ENCODE results near the gene TGOLN2.

DNA sequence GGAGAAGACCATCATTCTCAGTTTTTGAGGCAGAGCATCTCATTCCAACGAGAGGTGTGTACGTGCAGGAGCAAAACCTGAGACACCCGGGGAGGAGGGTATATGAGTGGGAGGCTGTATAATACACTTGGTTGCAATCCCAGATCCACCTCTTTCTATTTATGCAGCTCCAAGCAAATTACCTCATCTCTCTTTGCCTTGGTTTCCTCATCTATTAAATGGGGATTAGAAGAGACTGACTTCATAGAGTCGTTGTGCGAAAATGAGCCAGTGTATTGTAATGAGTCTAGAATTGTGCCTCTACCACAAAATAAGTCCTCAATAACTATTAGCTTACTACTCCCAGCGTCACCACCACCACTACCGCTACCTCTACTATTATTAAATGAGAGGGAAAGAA is 40.1 kb downstream of the TGOLN2 start:
- TF ChIP-seq, protein P1, sequence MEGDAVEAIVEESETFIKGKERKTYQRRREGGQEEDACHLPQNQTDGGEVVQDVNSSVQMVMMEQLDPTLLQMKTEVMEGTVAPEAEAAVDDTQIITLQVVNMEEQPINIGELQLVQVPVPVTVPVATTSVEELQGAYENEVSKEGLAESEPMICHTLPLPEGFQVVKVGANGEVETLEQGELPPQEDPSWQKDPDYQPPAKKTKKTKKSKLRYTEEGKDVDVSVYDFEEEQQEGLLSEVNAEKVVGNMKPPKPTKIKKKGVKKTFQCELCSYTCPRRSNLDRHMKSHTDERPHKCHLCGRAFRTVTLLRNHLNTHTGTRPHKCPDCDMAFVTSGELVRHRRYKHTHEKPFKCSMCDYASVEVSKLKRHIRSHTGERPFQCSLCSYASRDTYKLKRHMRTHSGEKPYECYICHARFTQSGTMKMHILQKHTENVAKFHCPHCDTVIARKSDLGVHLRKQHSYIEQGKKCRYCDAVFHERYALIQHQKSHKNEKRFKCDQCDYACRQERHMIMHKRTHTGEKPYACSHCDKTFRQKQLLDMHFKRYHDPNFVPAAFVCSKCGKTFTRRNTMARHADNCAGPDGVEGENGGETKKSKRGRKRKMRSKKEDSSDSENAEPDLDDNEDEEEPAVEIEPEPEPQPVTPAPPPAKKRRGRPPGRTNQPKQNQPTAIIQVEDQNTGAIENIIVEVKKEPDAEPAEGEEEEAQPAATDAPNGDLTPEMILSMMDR (IDR thresholded peaks at IDR 0.05) = no peak
- TF ChIP-seq POLR2AphosphoS5 (IDR thresholded peaks at IDR 0.05; ENCODE audit: low read depth, low read length) = no peak
- TF ChIP-seq, protein P2, sequence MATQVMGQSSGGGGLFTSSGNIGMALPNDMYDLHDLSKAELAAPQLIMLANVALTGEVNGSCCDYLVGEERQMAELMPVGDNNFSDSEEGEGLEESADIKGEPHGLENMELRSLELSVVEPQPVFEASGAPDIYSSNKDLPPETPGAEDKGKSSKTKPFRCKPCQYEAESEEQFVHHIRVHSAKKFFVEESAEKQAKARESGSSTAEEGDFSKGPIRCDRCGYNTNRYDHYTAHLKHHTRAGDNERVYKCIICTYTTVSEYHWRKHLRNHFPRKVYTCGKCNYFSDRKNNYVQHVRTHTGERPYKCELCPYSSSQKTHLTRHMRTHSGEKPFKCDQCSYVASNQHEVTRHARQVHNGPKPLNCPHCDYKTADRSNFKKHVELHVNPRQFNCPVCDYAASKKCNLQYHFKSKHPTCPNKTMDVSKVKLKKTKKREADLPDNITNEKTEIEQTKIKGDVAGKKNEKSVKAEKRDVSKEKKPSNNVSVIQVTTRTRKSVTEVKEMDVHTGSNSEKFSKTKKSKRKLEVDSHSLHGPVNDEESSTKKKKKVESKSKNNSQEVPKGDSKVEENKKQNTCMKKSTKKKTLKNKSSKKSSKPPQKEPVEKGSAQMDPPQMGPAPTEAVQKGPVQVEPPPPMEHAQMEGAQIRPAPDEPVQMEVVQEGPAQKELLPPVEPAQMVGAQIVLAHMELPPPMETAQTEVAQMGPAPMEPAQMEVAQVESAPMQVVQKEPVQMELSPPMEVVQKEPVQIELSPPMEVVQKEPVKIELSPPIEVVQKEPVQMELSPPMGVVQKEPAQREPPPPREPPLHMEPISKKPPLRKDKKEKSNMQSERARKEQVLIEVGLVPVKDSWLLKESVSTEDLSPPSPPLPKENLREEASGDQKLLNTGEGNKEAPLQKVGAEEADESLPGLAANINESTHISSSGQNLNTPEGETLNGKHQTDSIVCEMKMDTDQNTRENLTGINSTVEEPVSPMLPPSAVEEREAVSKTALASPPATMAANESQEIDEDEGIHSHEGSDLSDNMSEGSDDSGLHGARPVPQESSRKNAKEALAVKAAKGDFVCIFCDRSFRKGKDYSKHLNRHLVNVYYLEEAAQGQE (IDR thresholded peaks at IDR 0.05; ENCODE audit: insufficient read depth in 1 of 2, low read depth in 2 of 2, low read length in 1 of 2) = no peak
